Suprapubic skin (tissue), 4 donors: Measurements from ENCODE around the gene DPYSL4. TPM values are rescaled to one million over a fixed set of nuclear protein-coding genes. Genes with fewer than 3 reads are reported as not detected.
A peak's percentile ranks its signal among the peaks of the same experiment; 100 is the strongest.

ENCODE experiments used
- DNase-seq, 2 donors: peaks; one replicate each; pipeline ENCODE4 v3.0.0-alpha.2; 2019; ENCODE audit warnings: low spot score in 2 of 2
- H3K27ac ChIP-seq: fragments of 200-600 bp; sonication (generic); one replicate; pipeline ENCODE4 v1.5.1; 2019
- H3K27me3 ChIP-seq: fragments of 200-600 bp; sonication (generic); one replicate; pipeline ENCODE4 v1.5.1; 2019
- H3K36me3 ChIP-seq: fragments of 200-600 bp; sonication (generic); one replicate; pipeline ENCODE4 v1.5.1; 2019
- H3K4me1 ChIP-seq: fragments of 200-600 bp; sonication (generic); one replicate; pipeline ENCODE4 v1.5.1; 2019
- H3K4me3 ChIP-seq: fragments of 200-600 bp; sonication (generic); one replicate; pipeline ENCODE4 v1.5.1; 2019; ENCODE audit warnings: mild to moderate bottlenecking
- H3K9me3 ChIP-seq: fragments of 200-600 bp; sonication (generic); one replicate; pipeline ENCODE4 v1.5.1; 2019
- CTCF ChIP-seq, 2 donors: fragments of 200-600 bp in 1 of 2; fragments of 450-650 bp in 1 of 2; sonication (generic) in 1 of 2; IDR thresholded peaks; one replicate each; pipeline ENCODE4 v1.5.1; 2016 to 2019; ENCODE audit warnings: antibody characterized with exemption in 2 of 2, mild to moderate bottlenecking in 1 of 2, moderate library complexity in 1 of 2
- EP300 ChIP-seq: sonication (generic); formaldehyde crosslinking; IDR thresholded peaks from one replicate; pipeline ENCODE4 v1.6.1; 2017; ENCODE audit warnings: antibody characterized with exemption
- POLR2A ChIP-seq, 2 donors: fragments of 450-650 bp; IDR thresholded peaks; one replicate each; pipeline ENCODE4 v1.6.1; 2017; ENCODE audit warnings: antibody characterized with exemption in 2 of 2, mild to moderate bottlenecking in 2 of 2, moderate library complexity in 2 of 2
- POLR2AphosphoS5 ChIP-seq, 3 donors: sonication (generic); formaldehyde crosslinking; IDR thresholded peaks; one replicate each; pipeline ENCODE4 v1.6.1; 2017; ENCODE audit warnings: antibody characterized with exemption in 3 of 3
- WGBS: methylation state at CpG from one replicate; pipeline ENCODE4 v1.1.5; 2018; 5-methylcytosine and 5-hydroxymethylcytosine counted together
- total RNA-seq, 4 donors: library from RNA; depleted of rRNA; stranded (reverse); fragments of >200 nt; gene quantifications; one replicate each; pipeline ENCODE4 v1.1.0, GENCODE V29; 2016

Gene DPYSL4
- total RNA-seq, 4 donors from 2014 or later, result 0.38 to 1.7 (median 0.91) TPM; not detected in 1

- Histone ChIP-seq H3K4me3 (peak overlapping the region; percentile 50), H3K4me1 (peaks cover 40% of the 10 kb centered on the region), H3K36me3 (no peaks in the 10 kb centered on the region), H3K27me3 (peaks cover 76% of the 10 kb centered on the region), H3K9me3 (no peaks in the 10 kb centered on the region), H3K27ac (no peak overlapping the region)
- no peak for DNase-seq
- TF ChIP-seq EP300 (no peak), POLR2AphosphoS5 (IDR thresholded peaks at IDR 0.05) (no peak), CTCF (IDR thresholded peaks at IDR 0.05) (no peak), POLR2A (IDR thresholded peaks at IDR 0.05) (no peak)
- WGBS, result 0% methylated on average over 5 of the region's 99 CpGs
Observed at GRCh38 chr10:132185601-132186487, 904 bp upstream of the DPYSL4 start.

- no peak for TF ChIP-seq POLR2AphosphoS5 (IDR thresholded peaks at IDR 0.05)
- TF ChIP-seq EP300, result no peak
- TF ChIP-seq POLR2A (IDR thresholded peaks at IDR 0.05), result no peak
- TF ChIP-seq CTCF (IDR thresholded peaks at IDR 0.05), result no peak
- Histone ChIP-seq H3K4me1 (peaks cover 40% of the 10 kb centered on the region), H3K9me3 (no peaks in the 10 kb centered on the region), H3K4me3 (peak overlapping the region; percentile 50), H3K27me3 (peaks cover 66% of the 10 kb centered on the region), H3K27ac (no peak overlapping the region), H3K36me3 (no peaks in the 10 kb centered on the region)
- WGBS, result no CpG with 5 or more reads among the region's 58 CpGs
- DNase-seq, result no peak
Observed at GRCh38 chr10:132187430-132188138, 836 bp downstream of the DPYSL4 start.

- Histone ChIP-seq H3K4me1 (peaks cover 40% of the 10 kb centered on the region), H3K9me3 (no peaks in the 10 kb centered on the region), H3K27ac (no peak overlapping the region), H3K27me3 (peaks cover 59% of the 10 kb centered on the region), H3K36me3 (no peaks in the 10 kb centered on the region), H3K4me3 (no peak overlapping the region)
- no peak for TF ChIP-seq CTCF (IDR thresholded peaks at IDR 0.05)
- no peak for TF ChIP-seq EP300
- TF ChIP-seq POLR2A (IDR thresholded peaks at IDR 0.05), result no peak
- TF ChIP-seq POLR2AphosphoS5 (IDR thresholded peaks at IDR 0.05), result no peak
- no peak for DNase-seq
- whole genome bisulfite sequencing, result 60% methylated on average over 10 of the region's 13 CpGs
Observed at GRCh38 chr10:132188331-132188730, 1.6 kb downstream of the DPYSL4 start.

GRCh38 chr10:132189016-132189415 is 2.3 kb downstream of the DPYSL4 start:
- H3K36me3 ChIP-seq, result no peaks in the 10 kb centered on the region
- H3K4me1 ChIP-seq, result peaks cover 39% of the 10 kb centered on the region
- no peak for DNase-seq
- TF ChIP-seq CTCF (IDR thresholded peaks at IDR 0.05) (no peak), EP300 (no peak), POLR2AphosphoS5 (IDR thresholded peaks at IDR 0.05) (no peak), POLR2A (IDR thresholded peaks at IDR 0.05) (no peak)
- no peak overlapping the region for H3K4me3 ChIP-seq
- no peaks in the 10 kb centered on the region for H3K9me3 ChIP-seq
- 71% methylated on average over 16 of the region's 16 CpGs for WGBS
- no peak overlapping the region for H3K27ac ChIP-seq
- peaks cover 59% of the 10 kb centered on the region for H3K27me3 ChIP-seq
